Measurements from ENCODE around the gene KCNC4.

Gene KCNC4

DNA sequence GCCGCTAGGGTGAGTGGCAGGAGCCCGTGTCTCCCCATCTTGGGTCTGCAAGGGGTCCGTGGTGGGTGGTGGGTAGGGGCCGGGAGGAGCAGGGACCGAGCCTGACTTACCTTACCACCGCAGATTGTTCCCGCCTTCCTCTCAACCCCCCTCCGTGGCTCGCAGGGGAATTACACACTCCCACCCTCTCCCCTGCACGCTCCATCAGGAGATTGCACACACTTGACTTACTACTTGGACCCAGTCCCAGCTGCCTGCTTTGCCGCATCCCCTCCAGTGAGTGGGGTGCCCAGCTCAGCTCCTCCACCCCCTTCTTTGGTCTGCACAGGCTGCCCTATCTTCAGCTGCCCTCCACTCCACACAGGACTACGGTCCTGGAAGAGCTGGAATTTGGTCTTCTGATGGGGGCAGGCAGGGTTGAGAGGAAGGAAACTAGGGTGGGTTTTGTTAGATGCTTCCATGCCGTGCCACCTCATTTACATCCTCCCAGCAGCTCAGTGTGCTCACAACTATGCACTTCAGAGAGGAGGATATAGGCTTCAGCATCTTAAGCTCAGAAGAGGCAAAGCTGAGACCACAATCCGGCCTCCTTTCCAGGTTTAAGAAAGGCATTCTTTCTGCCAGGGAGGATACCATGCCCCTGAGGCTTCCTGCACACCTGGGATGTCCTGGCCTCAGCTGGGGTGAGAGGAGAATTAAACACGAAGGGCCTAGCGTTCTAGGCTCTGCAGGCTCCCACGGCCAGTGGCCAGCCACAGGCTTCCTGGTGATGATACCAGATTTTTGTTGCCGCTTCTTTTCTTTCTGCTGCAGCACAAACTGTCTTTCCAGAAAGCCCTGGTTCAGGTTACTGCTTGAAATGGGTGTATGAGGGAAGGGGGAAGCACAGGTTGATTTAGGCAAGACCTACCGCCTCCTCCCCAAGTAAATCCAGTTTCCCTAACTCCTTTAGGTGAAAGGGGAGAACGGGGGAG, 2.3 kb downstream of the KCNC4 start:
- DNase-seq, result peak; percentile 50

DNA sequence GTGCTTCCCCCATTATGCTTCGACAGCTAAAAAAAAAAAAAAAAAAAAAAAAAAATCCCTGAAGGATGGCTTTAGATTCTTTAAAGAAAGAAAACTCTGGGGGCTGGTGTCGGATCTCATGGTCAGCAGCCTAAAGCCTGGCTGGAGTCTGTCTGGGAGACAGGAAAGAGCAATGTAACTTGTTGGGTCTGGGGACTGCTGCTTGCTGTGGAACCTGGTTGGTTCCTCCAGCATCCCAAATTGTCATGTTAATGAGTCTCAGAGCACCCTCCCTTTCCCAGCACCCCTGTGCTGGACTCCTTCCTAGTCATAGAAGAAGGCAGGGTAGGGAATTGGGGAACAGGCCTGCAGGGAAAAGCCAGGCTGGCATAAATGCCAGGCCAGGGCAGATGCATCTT, 3.0 kb downstream of the KCNC4 start:
- no peak for DNase-seq

DNA sequence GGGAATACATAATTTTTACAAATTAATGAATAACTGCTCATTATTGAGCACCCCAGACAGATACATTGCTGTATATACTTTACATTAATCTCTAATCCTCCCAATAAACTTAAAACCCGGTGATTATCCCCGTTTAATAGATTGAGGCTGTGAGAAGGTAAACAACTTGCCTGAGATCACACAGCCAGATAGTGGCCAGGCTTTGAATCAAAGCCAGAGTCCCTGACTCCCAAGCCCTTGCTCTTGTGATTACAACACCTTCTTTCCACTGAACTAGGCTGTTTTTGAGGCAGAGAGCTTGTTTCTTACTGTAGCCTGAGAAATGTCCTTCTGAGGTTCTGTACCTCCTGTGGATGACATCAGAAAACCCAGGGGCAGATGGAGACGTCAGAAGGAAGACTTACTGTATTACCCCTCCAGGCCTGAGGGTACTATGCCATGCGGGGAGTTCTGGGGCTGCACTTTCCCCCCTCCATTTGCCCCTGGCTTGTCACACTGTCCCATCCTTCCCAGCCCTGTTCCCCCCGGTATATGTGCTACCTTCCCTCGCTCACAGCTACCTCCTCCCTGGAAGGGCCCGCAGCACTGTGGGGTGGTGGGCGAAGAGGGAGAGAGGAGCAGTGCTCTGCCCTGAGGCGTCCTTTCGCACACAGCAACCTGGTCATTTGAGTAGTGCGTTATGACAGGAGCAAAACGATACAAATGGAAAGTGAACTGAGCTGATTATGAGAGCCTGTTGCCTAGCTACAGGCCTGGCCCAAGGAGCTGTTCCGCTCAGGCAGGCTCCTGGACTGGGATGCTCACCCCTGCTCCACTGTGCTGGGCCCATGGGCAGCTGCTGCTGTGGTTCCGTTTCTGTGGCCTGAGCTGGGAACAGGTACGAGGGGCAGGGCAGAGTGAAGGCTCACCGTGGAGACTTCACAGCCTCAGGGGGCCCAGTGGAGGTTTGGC, 4.6 kb downstream of the KCNC4 start:
- no peak for DNase-seq

DNA sequence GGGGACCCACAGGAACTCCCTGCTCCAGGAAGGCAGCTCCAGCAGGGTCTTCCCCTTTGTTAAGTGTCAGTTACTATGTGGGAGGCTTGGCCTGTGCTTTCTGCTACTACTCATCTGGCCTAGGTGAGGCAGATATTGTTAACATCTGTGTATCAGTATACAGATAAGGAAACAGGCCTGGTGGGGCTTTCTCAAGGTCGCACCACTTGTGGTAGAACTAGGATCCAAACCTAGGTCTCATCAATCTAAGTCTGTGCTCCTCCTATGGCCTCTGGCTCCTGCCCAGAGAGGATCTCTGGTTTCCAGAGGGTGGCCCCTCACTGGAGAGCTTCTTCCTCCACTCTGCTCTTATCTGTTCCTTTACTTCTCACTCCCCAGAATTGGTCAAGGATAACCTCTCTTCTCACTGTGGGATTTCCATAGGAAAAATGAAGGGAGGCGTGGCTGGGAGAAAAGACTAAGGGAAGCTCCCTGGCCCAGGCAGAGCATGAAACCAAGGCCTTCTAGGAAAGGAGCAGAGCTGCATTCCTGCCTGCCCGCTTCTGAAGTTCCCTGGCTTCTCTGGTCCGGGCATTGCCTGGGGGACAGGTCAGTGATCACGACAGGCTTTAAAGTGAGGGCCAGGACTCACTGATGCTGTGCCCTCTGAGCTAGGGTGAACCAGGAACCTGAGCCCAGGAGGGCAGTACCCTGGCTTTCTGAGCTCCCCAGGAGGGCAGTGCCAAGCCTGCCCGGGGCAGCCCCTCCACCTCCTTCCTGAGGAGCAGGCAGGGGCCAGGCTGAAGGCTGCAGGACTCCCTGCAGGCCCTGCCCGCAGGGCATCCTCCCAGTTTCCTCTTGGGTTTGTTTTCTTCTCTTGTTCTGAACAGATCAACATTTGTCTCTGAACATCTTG, 5.8 kb downstream of the KCNC4 start:
- no peak for DNase-seq

DNA sequence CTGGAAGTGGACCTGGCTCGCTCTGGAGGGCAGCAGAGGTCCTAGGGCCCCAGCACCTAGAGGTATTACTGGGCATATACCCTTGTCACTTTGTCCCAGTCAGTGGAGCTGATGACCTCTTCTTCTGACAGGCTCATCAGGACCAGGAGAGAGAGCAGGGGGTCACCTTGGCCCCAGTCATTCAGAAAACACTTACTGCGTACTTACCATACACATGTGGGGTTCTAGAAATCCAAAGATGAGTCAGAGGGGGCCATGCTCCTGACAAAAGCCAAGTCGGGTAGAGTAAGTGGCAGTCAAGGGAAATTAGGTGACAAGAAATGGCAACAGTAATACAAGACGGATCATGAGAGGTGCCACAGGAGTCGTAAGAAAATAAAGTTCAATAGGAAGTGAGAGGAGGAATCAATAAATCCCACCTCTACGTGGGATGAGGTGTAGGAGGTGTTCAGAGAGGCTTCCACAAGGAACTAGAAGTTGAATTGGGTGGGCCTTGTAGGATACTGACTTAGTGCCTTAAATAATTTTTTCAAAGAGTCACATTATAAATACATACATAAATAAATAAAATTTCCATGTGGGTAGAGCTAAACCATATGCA, 6.8 kb downstream of the KCNC4 start:
- DNase-seq, result no peak

DNA sequence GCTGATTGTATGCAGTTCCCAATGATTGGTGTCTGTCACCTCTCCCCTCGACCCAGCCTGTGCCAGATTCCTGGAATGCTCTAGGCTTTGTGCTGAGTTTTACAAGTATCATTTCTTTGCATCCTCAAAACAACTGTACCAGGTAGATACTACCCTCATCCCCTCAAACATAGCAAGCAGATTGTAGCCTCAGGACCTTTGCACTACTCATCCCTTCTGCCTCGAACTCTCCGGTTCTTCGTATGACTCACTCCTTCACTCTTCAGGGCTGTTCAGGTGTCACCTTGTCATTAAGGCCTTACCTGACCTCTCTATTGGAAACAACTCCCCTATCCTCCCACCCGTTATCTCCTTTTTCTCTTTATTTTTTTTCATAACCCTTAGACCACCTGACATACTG, 8.0 kb downstream of the KCNC4 start:
- DNase-seq, result no peak

DNA sequence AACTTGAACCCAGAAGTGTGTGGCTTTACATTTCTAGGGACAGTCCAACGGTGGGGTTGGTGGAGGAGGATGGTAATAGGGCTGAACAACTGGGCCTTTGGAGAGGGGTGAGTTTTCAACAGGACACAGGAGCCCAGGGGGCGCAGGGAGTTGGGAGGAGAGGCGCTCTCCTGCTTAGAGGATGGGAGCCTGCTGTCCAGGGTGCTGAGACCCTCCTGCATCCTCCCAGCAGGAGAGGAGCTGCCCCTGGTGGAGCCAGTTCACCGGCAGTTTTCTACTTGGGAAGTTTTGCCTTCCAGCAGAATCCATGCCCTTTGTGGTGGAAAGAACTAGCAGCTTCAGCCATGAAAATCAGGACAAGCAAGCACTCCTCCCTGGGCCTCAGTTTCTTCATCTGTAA, 8.6 kb downstream of the KCNC4 start:
- no peak for DNase-seq

DNA sequence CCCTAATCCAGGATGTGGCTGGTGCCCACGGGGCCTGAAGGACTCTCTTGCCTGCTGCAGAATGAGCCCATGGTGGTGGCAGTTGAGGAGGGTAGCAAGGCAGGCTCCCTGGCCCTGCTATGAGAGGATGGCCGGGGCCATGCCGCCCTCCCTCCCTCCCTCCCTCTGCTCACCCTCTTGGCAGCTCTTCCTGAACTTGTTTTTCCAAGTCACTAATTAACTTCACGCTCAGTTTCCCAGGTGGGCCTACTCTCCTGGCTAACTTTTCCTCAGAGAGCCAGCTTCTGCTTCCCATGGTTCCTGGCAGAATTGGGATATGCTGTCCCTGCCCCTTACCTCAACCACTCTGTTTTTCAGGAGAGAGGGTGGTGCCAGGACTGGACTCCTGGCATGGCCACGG, 10.2 kb downstream of the KCNC4 start:
- no peak for DNase-seq

DNA sequence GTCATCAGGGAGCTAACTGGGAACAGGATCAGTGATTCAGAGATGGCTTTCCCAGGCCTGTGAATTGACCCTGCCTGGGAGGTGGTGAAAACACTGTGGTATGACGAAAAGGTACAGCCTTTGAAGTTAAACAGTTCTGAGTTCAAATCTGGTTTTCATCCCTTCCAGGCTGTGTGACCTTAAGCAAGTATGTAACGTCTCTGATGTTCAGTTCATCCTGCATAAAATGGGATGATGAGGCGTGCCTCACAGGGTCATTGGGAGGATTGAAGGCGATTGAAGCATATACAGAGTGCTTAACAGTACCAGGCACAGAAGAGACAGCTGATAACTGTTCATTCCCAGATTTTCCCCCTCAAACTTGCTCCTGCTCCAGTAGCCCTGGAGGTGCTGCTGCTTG, 11.0 kb downstream of the KCNC4 start:
- no peak for DNase-seq

DNA sequence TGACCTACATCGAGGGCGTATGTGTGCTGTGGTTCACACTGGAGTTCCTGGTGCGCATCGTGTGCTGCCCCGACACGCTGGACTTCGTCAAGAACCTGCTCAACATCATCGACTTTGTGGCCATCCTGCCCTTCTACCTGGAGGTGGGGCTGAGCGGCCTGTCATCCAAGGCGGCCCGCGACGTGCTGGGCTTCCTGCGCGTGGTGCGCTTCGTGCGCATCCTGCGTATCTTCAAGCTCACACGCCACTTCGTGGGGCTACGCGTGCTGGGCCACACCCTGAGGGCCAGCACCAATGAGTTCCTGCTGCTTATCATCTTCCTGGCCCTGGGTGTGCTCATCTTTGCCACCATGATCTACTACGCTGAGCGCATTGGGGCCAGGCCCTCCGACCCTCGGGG, 13.0 kb downstream of the KCNC4 start:
- DNase-seq, result no peak

DNA sequence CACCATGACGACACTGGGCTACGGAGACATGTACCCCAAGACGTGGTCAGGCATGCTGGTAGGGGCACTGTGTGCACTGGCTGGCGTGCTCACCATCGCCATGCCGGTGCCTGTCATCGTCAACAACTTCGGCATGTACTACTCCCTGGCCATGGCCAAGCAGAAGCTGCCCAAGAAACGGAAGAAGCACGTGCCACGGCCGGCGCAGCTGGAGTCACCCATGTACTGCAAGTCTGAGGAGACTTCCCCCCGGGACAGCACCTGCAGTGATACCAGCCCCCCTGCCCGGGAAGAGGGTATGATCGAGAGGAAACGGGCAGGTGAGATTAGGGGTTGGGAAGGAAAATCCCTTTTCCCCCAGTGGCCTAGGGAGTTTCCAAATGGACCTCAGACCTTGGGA, 13.5 kb downstream of the KCNC4 start:
- DNase-seq, result no peak

DNA sequence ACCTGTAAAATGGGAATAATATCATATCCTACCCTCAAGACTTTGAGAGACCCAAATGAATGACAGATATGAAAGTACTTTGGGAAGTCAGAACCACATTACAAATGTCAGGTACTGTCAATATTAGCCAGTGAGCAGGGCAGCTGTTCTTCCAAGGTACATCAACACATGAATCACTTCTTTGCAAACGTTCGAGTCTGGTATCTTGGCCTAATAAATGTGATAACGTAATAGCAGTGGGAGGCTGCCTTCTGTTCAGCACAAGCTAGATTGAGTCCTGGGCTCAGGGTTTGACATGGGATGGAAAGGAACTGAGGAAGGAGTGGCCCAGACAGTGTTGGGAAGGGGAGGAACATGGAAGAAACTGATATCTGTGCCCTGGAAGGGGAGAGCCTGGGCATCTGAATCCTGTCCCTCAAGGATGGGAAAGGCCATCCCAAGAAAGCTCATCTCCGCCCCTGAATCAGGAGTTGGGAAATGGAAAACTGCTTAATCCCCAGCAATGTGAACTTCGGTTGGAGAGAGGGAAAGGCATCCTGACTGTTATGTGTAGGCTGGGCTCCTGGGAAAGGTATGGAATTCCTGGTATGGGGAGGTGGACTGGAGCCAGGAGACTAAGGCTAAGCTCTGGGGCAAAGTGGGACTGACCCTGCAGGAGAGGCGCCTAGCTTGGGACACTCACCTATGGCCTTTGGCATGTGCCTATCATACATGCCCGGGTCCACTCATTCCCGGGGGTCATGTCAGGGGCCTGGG, 14.3 kb downstream of the KCNC4 start:
- DNase-seq, result no peak

DNA sequence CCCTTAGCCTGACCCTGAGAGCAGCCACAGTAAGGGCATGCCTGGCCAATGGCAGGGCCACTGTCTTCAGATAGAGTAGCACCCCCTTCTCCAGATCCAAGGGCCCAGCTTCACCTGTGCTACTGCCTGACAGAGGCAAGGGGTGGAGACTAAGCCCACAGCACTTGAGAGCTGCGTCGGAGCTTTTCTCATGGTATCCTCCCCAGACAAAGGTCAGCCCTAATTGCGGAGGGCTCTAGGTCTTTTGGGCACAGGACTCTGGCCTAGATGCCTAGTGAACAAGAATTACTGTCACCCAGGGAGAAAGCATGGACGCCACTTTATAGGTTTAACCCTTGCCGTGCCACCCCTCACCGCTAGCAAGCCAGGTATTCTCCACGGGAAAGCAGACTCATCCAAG, 15.1 kb downstream of the KCNC4 start:
- DNase-seq, result no peak

DNA sequence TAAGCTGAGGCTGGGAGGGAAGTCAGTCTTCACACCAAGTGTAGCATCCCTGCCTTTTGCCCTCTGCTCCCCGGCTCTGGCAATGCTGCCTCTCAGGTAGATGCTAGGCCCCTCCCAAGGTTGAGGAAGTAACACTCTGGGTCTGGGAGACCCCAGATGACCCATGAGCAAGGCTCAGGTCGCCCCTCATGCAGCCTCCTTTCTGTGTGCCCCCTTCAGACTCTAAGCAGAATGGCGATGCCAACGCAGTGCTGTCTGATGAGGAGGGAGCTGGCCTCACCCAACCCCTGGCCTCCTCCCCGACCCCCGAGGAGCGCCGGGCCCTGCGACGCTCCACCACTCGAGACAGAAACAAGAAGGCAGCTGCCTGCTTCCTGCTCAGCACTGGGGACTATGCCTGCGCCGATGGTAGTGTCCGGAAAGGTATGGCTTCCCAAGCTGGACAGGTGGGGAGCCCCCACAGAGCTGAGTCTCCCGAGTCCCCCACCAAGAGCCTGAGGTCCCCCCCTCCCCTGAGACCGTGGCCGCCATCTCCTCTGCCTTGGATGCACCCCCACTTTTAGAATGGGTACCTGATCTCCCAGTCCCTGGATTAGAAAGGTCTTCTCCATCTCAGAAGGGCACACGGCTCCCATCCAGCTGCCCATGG, 15.8 kb downstream of the KCNC4 start:
- DNase-seq, result no peak

DNA sequence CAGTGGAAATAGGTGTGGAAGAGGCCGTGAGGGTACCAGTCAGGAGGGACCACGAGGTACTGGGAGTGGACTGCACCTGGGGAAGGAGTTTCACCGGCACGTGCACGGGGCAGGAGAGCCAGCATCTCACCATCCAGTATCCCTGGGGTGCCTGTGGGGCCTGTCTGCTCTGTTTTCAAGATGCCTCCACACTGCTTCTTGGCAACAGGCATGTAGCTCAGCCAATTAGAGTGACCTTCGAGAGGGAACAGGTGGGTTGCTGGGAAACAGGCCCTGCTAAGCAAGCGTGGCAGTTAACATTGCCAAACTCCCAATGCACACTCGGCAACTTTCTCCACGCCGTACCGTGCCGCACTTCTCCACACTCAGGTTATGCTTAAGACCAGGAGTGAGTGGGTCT, 17.7 kb downstream of the KCNC4 start:
- DNase-seq, result no peak

DNA sequence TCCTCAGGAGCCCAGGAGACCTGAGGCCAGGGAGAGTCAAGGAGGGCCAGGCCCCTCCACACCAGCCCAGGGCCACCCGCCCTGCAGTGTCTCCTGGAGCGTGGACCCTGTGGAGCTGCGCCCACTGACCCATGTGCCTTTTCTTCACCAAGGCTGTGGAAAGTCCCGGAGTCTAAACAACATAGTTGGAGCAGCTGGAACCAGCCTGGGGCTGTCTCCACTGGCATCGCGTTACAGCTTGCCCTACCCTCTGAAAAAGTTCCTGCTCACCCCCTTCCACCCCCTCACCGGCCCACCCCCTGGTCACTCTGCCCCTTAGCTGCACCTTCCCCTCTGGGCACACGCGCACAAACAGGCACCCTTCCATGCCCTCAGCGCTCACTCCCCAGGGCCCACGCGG, 18.3 kb downstream of the KCNC4 start:
- no peak for DNase-seq

DNA sequence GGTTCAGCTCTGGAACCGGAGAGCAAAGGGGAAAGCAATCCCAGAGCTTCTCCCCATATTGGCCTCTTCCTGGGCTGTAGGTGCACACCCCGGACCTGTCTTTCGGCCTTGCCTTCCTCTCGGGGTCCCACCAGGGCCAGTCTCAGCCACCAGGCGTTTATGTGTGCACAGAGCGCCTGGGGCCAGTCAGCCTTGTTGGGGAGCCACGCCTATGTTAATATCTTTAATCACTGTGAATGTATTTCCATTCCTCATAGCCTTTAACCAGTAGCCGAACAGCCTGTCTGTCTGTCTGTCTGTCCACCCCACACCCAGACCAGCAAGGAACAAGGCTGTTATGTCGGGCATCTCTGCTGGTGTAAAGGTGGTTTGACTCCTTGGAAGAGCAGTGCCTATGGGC, 18.8 kb downstream of the KCNC4 start:
- DNase-seq, result no peak

DNA sequence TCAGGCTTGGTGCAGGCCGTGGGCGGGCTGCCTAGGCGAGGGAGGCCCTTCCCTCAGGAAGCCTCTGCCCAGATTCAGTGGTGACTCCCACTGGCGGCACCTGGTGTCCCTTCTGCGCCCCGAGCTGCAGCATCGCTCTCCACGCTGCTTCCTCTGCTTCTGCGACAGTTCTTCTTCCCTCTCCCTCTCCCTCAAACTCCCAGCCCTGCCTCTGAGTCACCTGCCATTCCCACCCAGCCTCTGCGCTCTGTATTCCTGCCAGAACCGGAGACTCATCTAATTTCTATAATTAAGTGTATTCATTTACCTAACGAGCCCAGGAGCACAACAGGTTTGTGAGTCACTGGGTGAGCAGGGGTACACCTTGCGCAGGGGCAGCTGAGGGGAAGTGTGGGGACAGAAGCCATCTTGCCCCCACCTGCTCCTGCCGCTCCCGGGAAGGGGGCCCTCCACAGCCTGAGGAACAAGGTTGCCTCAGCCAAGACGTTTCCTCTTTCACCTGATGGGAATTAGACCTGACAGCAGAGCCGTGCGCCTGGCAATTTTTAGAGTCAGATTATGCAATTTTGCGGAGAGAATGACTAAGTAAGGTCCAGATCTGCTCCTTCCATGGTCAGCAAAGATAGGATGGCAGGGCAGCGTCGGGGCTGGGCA, 19.4 kb downstream of the KCNC4 start:
- peak; percentile 32 for DNase-seq

DNA sequence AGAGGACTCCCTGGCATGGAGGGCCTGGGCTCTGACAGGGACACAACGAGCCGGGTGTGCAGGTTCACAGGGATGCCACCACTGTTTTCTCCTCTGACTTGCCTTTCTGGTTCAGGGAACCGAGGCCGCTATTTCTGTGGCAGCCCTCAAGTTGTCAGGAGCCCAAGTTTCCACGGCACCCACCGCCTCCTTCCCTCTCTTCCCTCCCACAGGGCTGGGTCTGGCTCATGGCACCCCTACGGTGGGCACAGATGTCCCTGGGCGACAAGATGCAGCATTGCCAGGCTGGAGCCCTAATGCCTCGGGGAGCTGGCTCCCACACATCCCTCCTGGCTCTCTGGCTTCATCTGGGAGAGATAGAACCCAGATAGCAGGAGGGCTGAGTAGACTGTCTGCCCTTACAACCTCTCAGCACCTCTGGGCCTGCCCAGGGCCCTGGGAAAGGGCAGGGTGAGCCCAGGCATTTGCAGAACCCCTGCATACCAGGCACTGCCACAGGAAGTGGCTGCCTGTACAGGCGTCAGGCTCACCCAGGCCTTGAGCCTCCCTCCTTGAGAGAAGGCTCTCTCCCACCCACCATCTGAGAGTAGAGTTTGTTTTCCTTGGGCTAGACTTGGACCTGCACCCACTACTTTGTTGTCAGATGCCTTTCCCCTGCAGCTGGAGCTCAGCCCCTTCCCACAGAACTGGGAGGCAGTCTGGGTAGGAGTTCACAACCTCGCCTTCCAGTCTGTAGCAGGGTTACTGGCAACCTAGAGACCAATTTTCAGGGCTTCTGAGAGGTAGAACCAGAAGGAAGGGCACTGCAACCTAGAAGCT, 20.5 kb downstream of the KCNC4 start:
- DNase-seq, result no peak

DNA sequence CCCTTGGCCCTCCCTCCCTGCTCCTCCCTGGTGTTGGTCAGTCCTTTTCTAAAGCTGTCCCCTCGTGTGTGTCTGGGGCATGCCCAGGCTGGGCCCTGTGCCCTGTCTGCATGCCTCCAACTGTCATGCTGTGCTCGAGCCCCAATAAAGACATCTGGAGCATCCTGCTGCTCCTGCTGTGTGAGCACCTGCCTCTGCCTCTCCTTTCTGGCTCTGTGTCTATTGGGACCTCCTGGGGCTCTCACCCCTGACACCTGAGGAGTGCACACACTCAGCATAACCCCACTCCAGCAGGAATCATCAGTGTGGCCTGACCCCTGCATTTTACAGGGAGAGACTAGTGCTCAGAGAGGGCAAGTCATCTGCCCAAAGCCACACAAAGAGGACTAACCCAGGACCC, 23.7 kb downstream of the KCNC4 start:
- no peak for DNase-seq
